ENCODE measurements around the gene THRB.

- TF ChIP-seq CHD2 (IDR thresholded peaks at IDR 0.05; ENCODE audit: low read length, partially characterized antibody), result no peak
- no peak for TF ChIP-seq BHLHE40 (IDR thresholded peaks at IDR 0.05; ENCODE audit: low read depth, low read length)
- no peak for TF ChIP-seq ZC3H11A (IDR thresholded peaks at IDR 0.05)
- no peak for TF ChIP-seq CTCF (IDR thresholded peaks at IDR 0.05)
- no peak for TF ChIP-seq NR3C1 (IDR thresholded peaks at IDR 0.05)
Observed at GRCh38 chr3:24390169-24391130, 104.2 kb downstream of the THRB start.
